Measurements from ENCODE around the gene SEMA7A.

Gene SEMA7A

GRCh38 chr15:74382004-74382816 is 51.5 kb downstream of the SEMA7A start:
- TF ChIP-seq CTCF (IDR thresholded peaks at IDR 0.05; ENCODE audit: low read depth, low read length, missing control alignments), result peak; percentile 96
- H3K4me3 ChIP-seq (ENCODE audit: low read depth, low read length), result no peak overlapping the region
- DNase-seq (ENCODE audit: low read depth), result peak; percentile 38
- in situ Hi-C loops (cut with HindIII; ENCODE audit: low sequenced_read_pairs), result no loop called here

DNA sequence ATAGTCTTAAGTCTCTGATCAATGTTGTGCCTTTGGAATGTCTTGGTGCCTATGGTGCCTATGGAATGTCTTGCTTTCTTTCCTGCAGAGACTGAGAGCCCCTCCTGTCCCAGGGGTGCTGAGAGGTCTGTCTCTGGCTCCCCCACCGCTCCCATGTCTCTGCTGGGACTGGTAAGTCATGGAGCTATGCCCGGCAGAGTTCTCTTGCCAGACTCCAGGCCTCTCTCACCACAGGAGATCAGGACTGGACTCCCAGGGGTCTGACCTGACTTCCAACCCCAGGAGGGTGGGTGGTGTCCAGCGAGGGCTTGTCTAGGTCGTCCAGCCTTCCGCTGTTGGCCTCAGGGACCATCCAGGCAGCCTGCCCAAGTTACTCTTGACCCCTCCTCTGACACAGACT is 52.3 kb downstream of the SEMA7A start:
- no peak for DNase-seq (ENCODE audit: low read depth)
- no peak overlapping the region for H3K4me3 ChIP-seq (ENCODE audit: low read depth, low read length)
- TF ChIP-seq CTCF (IDR thresholded peaks at IDR 0.05; ENCODE audit: low read depth, low read length, missing control alignments), result no peak
- in situ Hi-C loops (cut with HindIII; ENCODE audit: low sequenced_read_pairs), result no loop called here

GRCh38 chr15:74381190-74381453 is 52.6 kb downstream of the SEMA7A start:
- no peak overlapping the region for H3K4me3 ChIP-seq (ENCODE audit: low read depth, low read length)
- in situ Hi-C loops (cut with HindIII; ENCODE audit: low sequenced_read_pairs), result no loop called here
- no peak for TF ChIP-seq CTCF (IDR thresholded peaks at IDR 0.05; ENCODE audit: low read depth, low read length, missing control alignments)
- DNase-seq (ENCODE audit: low read depth), result no peak

- DNase-seq (ENCODE audit: low read depth), result no peak
- no peak overlapping the region for H3K4me3 ChIP-seq (ENCODE audit: low read depth, low read length)
- TF ChIP-seq CTCF (IDR thresholded peaks at IDR 0.05; ENCODE audit: low read depth, low read length, missing control alignments), result no peak
- in situ Hi-C loops (cut with HindIII; ENCODE audit: low sequenced_read_pairs), result no loop called here
These were observed 53.2 kb downstream of the SEMA7A start for GRCh38 chr15:74380361-74381189.

DNA sequence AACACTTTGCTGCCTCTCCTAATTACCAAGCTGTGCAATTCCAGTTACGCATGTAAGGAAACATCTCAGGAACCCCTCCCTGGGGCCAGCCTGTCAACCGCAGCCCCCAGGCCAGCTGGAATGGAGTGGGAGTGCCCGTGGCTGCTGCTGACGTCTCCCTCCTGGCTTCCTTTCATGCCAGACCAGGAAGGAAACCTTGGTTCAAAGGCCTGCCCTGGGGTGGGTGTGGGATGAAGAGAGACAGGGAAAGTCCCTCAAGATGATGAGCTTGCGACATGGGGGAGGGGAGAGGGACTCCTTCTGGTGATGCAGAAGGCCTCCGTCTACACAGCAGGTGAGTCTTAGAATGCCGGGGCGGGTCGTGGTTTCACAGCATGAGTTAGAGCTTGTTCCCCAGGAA is 54.9 kb downstream of the SEMA7A start:
- in situ Hi-C loops (cut with HindIII; ENCODE audit: low sequenced_read_pairs), result loop anchor here (10.0 kb wide), 3 partner anchors 56 to 396 kb away; partner anchors contain the start of gene SEMA7A
- peak; percentile 19 for DNase-seq (ENCODE audit: low read depth)
- no peak for TF ChIP-seq CTCF (IDR thresholded peaks at IDR 0.05; ENCODE audit: low read depth, low read length, missing control alignments)
- no peak overlapping the region for H3K4me3 ChIP-seq (ENCODE audit: low read depth, low read length)

GRCh38 chr15:74377831-74378766 is 55.7 kb downstream of the SEMA7A start:
- no peak for DNase-seq (ENCODE audit: low read depth)
- H3K4me3 ChIP-seq (ENCODE audit: low read depth, low read length), result no peak overlapping the region
- in situ Hi-C loops (cut with HindIII; ENCODE audit: low sequenced_read_pairs), result loop anchor here (10.0 kb wide), 3 partner anchors 57 to 397 kb away; partner anchors contain the start of gene SEMA7A
- no peak for TF ChIP-seq CTCF (IDR thresholded peaks at IDR 0.05; ENCODE audit: low read depth, low read length, missing control alignments)
